ENCODE results near the gene PSMA3.
A peak's percentile ranks its signal among the peaks of the same experiment; 100 is the strongest.

PSMA3 gene

DNA sequence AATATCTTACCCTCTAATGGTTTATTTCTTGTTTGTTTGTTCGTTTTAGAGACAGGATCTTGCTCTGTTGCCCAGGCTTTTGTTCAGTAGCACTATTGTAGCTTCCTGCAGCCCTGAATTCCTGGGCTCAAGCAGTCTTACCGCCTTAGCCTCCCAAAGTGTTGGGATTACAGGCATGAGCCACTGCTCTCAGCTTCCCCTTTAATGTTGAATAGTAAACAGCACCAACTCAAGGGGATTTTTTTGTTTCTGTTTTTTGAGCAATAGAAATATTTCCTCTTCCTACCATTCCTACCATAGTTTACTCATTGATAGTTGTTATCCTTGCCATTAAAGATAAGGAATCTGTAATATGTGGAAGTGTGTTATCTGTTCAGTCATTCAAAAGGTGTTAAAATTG lies 64.4 kb downstream of the PSMA3 start:
- TF ChIP-seq, protein P1, sequence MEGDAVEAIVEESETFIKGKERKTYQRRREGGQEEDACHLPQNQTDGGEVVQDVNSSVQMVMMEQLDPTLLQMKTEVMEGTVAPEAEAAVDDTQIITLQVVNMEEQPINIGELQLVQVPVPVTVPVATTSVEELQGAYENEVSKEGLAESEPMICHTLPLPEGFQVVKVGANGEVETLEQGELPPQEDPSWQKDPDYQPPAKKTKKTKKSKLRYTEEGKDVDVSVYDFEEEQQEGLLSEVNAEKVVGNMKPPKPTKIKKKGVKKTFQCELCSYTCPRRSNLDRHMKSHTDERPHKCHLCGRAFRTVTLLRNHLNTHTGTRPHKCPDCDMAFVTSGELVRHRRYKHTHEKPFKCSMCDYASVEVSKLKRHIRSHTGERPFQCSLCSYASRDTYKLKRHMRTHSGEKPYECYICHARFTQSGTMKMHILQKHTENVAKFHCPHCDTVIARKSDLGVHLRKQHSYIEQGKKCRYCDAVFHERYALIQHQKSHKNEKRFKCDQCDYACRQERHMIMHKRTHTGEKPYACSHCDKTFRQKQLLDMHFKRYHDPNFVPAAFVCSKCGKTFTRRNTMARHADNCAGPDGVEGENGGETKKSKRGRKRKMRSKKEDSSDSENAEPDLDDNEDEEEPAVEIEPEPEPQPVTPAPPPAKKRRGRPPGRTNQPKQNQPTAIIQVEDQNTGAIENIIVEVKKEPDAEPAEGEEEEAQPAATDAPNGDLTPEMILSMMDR (IDR thresholded peaks at IDR 0.05) = no peak
- Mint-ChIP-seq H3K36me3 (ENCODE audit: low read depth) (peaks cover 49% of the 10 kb centered on the region), H3K4me1 (no peaks in the 10 kb centered on the region), H3K27me3 (ENCODE audit: low read depth, poor library complexity) (no peaks in the 10 kb centered on the region), H3K4me3 (no peak overlapping the region), H3K9me3 (no peaks in the 10 kb centered on the region), H3K27ac (no peak overlapping the region)
- DNase-seq = no peak

GRCh38 chr14:58313699-58314098 lies 69.1 kb downstream of the PSMA3 start:
- peaks cover 68% of the 10 kb centered on the region for H3K36me3 Mint-ChIP-seq (ENCODE audit: low read depth)
- DNase-seq = no peak

GRCh38 chr14:58315606-58316005 lies 71.0 kb downstream of the PSMA3 start:
- DNase-seq = no peak
- Mint-ChIP-seq H3K27ac (no peak overlapping the region), H3K9me3 (no peaks in the 10 kb centered on the region), H3K36me3 (ENCODE audit: low read depth) (peaks cover 66% of the 10 kb centered on the region), H3K4me3 (no peak overlapping the region), H3K4me1 (no peaks in the 10 kb centered on the region), H3K27me3 (ENCODE audit: low read depth, poor library complexity) (no peaks in the 10 kb centered on the region)
- TF ChIP-seq, protein P1 (IDR thresholded peaks at IDR 0.05) = no peak

More at GRCh38 chr14:58313699-58314098, 69.1 kb downstream of the PSMA3 start:
- Mint-ChIP-seq H3K27me3 (ENCODE audit: low read depth, poor library complexity) (no peaks in the 10 kb centered on the region), H3K9me3 (no peaks in the 10 kb centered on the region), H3K27ac (peak overlapping the region; percentile 18), H3K4me3 (no peak overlapping the region), H3K4me1 (no peaks in the 10 kb centered on the region)
- TF ChIP-seq, protein P1 (IDR thresholded peaks at IDR 0.05) = no peak

All from nephron progenitor cell (in vitro differentiated cells).